K562 (cell line): Measurements from ENCODE around the gene IGIP. TPM values are rescaled to one million over a fixed set of nuclear protein-coding genes. Genes with fewer than 3 reads are reported as not detected.

Experiments
- BMI1 ChIP-seq: fragments of 150-350 bp; IDR thresholded peaks from 2 replicates; pipeline ENCODE4 v1.6.1; 2014; ENCODE audit warnings: low read length
- CBFA2T2 ChIP-seq: fragments of 450-650 bp; conservative IDR thresholded peaks from 2 replicates; pipeline ENCODE4 v1.6.1; 2017; ENCODE audit warnings: mild to moderate bottlenecking
- CTBP1 ChIP-seq: fragments of 450-650 bp; IDR thresholded peaks from 2 replicates; pipeline ENCODE4 v1.6.1; 2016; ENCODE audit warnings: borderline replicate concordance
- DDX20 ChIP-seq: fragments of 450-650 bp; IDR thresholded peaks from 2 replicates; pipeline ENCODE4 v1.6.1; 2016; ENCODE audit warnings: missing genetic modification characterization, low read depth, mild to moderate bottlenecking, missing compliant biosample characterization, moderate library complexity
- HNRNPH1 ChIP-seq: fragments of 200-400 bp; formaldehyde crosslinking; optimal IDR thresholded peaks from 2 replicates; pipeline ENCODE3; 2017; ENCODE audit warnings: low read depth, mild to moderate bottlenecking, low read length, moderate library complexity
- HNRNPLL ChIP-seq: fragments of 200-400 bp; formaldehyde crosslinking; IDR thresholded peaks from 2 replicates; pipeline ENCODE4 v1.6.1; 2017; ENCODE audit warnings: low read length, low read depth, mild to moderate bottlenecking; ENCODE audit not compliant: poor library complexity, severe bottlenecking
- IRF2 ChIP-seq: sonication (generic); formaldehyde crosslinking; IDR thresholded peaks from 2 replicates; pipeline ENCODE4 v1.8.1; 2022; ENCODE audit warnings: mild to moderate bottlenecking, missing genetic modification reagents
- JUN ChIP-seq, 2 experiments: sonication (generic) in 1 of 2; formaldehyde crosslinking in 1 of 2; IDR thresholded peaks; 2 replicates each; pipeline versions ENCODE4 v1.6.1 to v1.8.0; 2012 to 2022; ENCODE audit warnings: borderline replicate concordance in 2 of 2, mild to moderate bottlenecking in 2 of 2, improper control_type of control experiment in 1 of 2, low read depth in 1 of 2, low read length in 1 of 2, missing genetic modification reagents in 1 of 2
- NFIC ChIP-seq: fragments of 450-650 bp; IDR thresholded peaks from 2 replicates; pipeline ENCODE4 v1.6.1; 2017; ENCODE audit warnings: mild to moderate bottlenecking, inconsistent platforms
- PCBP1 ChIP-seq: fragments of 200-400 bp; formaldehyde crosslinking; IDR thresholded peaks from 2 replicates; pipeline ENCODE4 v1.6.1; 2018; ENCODE audit warnings: mild to moderate bottlenecking, low read depth, low read length; ENCODE audit not compliant: poor library complexity, severe bottlenecking
- SMAD1 ChIP-seq: fragments of 150-350 bp; IDR thresholded peaks from 2 replicates; pipeline ENCODE4 v1.6.1; 2014; ENCODE audit warnings: low read length, low read depth; ENCODE audit not compliant: partially characterized antibody
- SMC3 ChIP-seq: conservative IDR thresholded peaks from 2 replicates; pipeline ENCODE4 v1.6.1; 2011; ENCODE audit warnings: low read depth, low read length, improper control_type of control experiment; ENCODE audit not compliant: insufficient read depth
- SPI1 ChIP-seq: IDR thresholded peaks from 2 replicates; pipeline ENCODE4 v1.6.1; 2011; ENCODE audit warnings: low read depth, low read length, control low read depth, borderline replicate concordance
- TCF7L2 ChIP-seq: fragments of 150-350 bp; IDR thresholded peaks from 2 replicates; pipeline ENCODE4 v1.6.1; 2016; ENCODE audit warnings: low read depth, mild to moderate bottlenecking, low read length, moderate library complexity
- ZNF165 ChIP-seq: fragments of 250-450 bp; sonication (Bioruptor Pico); IDR thresholded peaks from 2 replicates; pipeline ENCODE4 v1.4.0; 2020; ENCODE audit warnings: borderline replicate concordance
- ZNF224 ChIP-seq: sonication (generic); formaldehyde crosslinking; IDR thresholded peaks from 2 replicates; pipeline ENCODE4 v1.8.0; 2022; ENCODE audit warnings: mild to moderate bottlenecking, missing genetic modification reagents
- polyA plus RNA-seq, 8 experiments: library from polyadenylated mRNA; depleted of rRNA in 4 of 8; stranded (reverse) in 5 of 8; unstranded in 3 of 8; fragments of >200 nt; fragmentation: Nextera tagmentation in 2 of 8; fragmentation: Illumina TruSeq in 1 of 8; extraction: Ambion mirVana in 2 of 8; extraction: Trizol in 1 of 8; gene quantifications; 2 replicates each; pipeline versions ENCODE4 v1.2.1 to v1.2.3, GENCODE V29; 2011 to 2014; ENCODE audit warnings: inconsistent platforms in 1 of 8, missing spikeins in 1 of 8
- total RNA-seq, 7 experiments: library from RNA; depleted of rRNA in 6 of 7; stranded (reverse); fragments of >200 nt in 6 of 7; fragmentation: Illumina TruSeq in 2 of 7; extraction: Trizol in 2 of 7; gene quantifications; 2 replicates each; pipeline versions ENCODE4 v1.2.1 to v1.2.3, GENCODE V29; 2011 to 2021; ENCODE audit warnings: low replicate concordance in 1 of 7
- TF ChIP-seq, protein P1 (sequence below), 2 experiments: IDR thresholded peaks; 2 replicates each; pipeline ENCODE4 v1.6.1; 2012; ENCODE audit warnings: improper control_type of control experiment in 2 of 2, low read depth in 2 of 2, low read length in 2 of 2, borderline replicate concordance in 1 of 2
- TF ChIP-seq, protein P2 (sequence below): sonication (generic); formaldehyde crosslinking; IDR thresholded peaks from 2 replicates; pipeline ENCODE4 v1.8.0; 2022; ENCODE audit warnings: missing genetic modification reagents, mild to moderate bottlenecking, borderline replicate concordance
- TF ChIP-seq, protein P3 (sequence below): fragments of 200-800 bp; sonication (Bioruptor generic); IDR thresholded peaks from 2 replicates; pipeline ENCODE4 v1.6.1; 2016; ENCODE audit warnings: missing genetic modification characterization, missing compliant biosample characterization

The IGIP gene
- total and polyA plus RNA-seq, 9 of the 15 experiments (the other 6 are each of a cell fraction or from before 2014, with no cell fraction given), result 0.52 to 1.6 (median 1.2) TPM

DNA sequence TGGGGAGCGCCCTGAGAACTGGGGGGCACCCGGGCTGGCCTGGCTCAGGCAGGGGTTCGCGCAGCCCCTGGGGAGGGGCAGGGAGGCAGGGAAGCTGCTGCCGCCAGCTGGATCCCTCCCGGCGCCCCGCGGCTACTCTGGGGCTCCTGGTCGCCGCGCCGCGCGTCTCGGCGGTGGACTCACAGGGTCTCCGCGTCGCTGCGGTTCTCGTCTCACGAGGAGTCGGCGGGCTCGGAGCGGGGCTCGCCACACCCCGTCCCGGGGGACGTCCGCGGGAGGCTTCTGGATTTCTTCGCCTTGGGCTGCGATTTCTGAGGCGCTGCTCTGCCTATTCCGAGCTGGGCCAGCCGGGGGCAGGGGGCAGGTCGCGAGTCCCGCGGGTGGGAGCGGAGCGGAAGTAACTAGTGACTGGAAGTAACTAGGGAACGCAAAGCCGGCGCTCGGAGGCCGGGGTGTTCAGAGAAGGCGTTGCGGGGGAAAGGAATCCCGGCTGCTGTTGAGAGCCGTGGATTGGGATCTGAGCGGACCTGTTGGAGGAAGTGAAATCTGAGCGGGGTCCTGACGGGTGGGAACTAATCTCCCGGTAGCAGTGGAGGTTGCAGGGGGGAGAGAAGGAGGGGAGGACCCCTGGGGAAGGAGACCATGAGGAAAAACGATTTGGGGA is 49.8 kb downstream of the IGIP start (continued):
- TF ChIP-seq CBFA2T2, result no peak
- TF ChIP-seq, protein P1, sequence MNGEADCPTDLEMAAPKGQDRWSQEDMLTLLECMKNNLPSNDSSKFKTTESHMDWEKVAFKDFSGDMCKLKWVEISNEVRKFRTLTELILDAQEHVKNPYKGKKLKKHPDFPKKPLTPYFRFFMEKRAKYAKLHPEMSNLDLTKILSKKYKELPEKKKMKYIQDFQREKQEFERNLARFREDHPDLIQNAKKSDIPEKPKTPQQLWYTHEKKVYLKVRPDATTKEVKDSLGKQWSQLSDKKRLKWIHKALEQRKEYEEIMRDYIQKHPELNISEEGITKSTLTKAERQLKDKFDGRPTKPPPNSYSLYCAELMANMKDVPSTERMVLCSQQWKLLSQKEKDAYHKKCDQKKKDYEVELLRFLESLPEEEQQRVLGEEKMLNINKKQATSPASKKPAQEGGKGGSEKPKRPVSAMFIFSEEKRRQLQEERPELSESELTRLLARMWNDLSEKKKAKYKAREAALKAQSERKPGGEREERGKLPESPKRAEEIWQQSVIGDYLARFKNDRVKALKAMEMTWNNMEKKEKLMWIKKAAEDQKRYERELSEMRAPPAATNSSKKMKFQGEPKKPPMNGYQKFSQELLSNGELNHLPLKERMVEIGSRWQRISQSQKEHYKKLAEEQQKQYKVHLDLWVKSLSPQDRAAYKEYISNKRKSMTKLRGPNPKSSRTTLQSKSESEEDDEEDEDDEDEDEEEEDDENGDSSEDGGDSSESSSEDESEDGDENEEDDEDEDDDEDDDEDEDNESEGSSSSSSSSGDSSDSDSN (IDR thresholded peaks at IDR 0.05; ENCODE audit: borderline replicate concordance in 1 of 2, low read depth in 2 of 2, low read length in 2 of 2), result peak; percentile 86 to 91; a peak in 3 of 4 replicates
- no peak for TF ChIP-seq NFIC
- no peak for TF ChIP-seq TCF7L2
- TF ChIP-seq, protein P2, sequence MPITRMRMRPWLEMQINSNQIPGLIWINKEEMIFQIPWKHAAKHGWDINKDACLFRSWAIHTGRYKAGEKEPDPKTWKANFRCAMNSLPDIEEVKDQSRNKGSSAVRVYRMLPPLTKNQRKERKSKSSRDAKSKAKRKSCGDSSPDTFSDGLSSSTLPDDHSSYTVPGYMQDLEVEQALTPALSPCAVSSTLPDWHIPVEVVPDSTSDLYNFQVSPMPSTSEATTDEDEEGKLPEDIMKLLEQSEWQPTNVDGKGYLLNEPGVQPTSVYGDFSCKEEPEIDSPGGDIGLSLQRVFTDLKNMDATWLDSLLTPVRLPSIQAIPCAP (CRISPR knock-in tag), result no peak
- TF ChIP-seq IRF2, result no peak
- peak; percentile 8; the same call in 1 of the 2 replicates for TF ChIP-seq SPI1
- no peak for TF ChIP-seq JUN (IDR thresholded peaks at IDR 0.05; ENCODE audit: borderline replicate concordance, low read depth, low read length)
- no peak for TF ChIP-seq JUN (CRISPR knock-in tag; IDR thresholded peaks at IDR 0.05; ENCODE audit: borderline replicate concordance)
- TF ChIP-seq, protein P3, sequence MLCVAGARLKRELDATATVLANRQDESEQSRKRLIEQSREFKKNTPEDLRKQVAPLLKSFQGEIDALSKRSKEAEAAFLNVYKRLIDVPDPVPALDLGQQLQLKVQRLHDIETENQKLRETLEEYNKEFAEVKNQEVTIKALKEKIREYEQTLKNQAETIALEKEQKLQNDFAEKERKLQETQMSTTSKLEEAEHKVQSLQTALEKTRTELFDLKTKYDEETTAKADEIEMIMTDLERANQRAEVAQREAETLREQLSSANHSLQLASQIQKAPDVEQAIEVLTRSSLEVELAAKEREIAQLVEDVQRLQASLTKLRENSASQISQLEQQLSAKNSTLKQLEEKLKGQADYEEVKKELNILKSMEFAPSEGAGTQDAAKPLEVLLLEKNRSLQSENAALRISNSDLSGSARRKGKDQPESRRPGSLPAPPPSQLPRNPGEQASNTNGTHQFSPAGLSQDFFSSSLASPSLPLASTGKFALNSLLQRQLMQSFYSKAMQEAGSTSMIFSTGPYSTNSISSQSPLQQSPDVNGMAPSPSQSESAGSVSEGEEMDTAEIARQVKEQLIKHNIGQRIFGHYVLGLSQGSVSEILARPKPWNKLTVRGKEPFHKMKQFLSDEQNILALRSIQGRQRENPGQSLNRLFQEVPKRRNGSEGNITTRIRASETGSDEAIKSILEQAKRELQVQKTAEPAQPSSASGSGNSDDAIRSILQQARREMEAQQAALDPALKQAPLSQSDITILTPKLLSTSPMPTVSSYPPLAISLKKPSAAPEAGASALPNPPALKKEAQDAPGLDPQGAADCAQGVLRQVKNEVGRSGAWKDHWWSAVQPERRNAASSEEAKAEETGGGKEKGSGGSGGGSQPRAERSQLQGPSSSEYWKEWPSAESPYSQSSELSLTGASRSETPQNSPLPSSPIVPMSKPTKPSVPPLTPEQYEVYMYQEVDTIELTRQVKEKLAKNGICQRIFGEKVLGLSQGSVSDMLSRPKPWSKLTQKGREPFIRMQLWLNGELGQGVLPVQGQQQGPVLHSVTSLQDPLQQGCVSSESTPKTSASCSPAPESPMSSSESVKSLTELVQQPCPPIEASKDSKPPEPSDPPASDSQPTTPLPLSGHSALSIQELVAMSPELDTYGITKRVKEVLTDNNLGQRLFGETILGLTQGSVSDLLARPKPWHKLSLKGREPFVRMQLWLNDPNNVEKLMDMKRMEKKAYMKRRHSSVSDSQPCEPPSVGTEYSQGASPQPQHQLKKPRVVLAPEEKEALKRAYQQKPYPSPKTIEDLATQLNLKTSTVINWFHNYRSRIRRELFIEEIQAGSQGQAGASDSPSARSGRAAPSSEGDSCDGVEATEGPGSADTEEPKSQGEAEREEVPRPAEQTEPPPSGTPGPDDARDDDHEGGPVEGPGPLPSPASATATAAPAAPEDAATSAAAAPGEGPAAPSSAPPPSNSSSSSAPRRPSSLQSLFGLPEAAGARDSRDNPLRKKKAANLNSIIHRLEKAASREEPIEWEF (CRISPR knock-in tag), result no peak
- TF ChIP-seq SMC3, result no peak
- TF ChIP-seq SMAD1, result no peak
- TF ChIP-seq CTBP1, result no peak
- TF ChIP-seq HNRNPH1, result no peak
- TF ChIP-seq ZNF224 (CRISPR knock-in tag), result no peak
- no peak for TF ChIP-seq DDX20 (tag)
- TF ChIP-seq ZNF165, result no peak
- peak; percentile 75 for TF ChIP-seq PCBP1
- peak; percentile 20 for TF ChIP-seq HNRNPLL
- TF ChIP-seq BMI1, result no peak
